NAMALWA (cell line): ENCODE results near the gene EEF2.
"Not testable (repeated sequence)": the region's sequence is repeated elsewhere in the genome, so short reads cannot be mapped to it uniquely, and the experiment has no call there.

Experiments
- DNase-seq: peaks from one replicate; pipeline ENCODE4 v3.0.0-alpha.2; 2015; ENCODE audit warnings: low spot score

The EEF2 gene

DNA sequence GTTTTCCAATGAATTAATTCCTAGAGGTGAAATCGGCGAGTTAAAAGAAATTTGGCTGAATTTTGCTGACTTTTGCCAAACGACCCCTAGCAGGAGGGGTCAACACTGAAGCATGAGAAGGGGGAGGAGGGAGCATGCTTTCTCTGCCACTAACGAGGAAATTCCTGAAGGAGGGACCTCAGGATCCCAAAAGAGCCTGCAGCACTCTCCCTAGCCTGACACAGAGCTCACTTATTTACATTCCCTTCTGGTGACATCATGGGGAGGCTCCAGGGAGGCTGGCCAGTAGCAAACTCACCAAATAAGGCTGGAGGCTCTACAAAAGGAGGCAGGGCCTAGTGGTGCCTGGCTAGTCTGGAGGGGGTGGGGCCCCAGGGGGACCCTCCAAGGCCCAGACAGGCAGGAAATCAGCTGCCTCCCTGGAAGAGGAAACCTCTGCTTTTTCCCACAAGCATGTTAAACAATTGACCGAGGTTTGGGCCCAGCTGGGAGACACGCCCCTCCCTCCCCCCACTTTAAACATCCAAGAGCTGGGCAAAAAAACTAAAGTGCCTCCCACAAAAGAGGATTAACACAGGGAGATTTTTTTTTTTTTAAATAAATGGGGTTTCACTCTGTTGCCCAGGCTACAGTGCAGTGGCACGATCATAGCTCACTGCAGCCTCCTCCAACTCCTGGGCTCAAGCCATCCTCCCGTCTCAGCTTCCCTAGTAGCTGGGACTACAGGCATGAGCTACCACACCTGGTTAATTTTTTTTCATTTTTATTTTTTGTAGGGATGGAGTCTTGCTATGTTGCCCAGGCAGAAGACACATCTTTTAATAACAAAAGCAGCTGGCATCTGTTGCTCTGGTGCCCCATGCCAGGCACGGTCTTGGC, 16.5 kb downstream of the EEF2 start:
- peak; percentile 40 for DNase-seq

- DNase-seq = not testable (repeated sequence)
Measured at GRCh38 chr19:3967983-3968382, 17.3 kb downstream of the EEF2 start.

GRCh38 chr19:3966051-3967017, 18.9 kb downstream of the EEF2 start:
- DNase-seq = no peak

- no peak for DNase-seq
Measured at GRCh38 chr19:3964256-3965194, 20.7 kb downstream of the EEF2 start.

- no peak for DNase-seq
Measured at GRCh38 chr19:3963458-3964255, 21.6 kb downstream of the EEF2 start.

GRCh38 chr19:3961007-3961406, 24.3 kb downstream of the EEF2 start:
- no peak for DNase-seq

GRCh38 chr19:3959766-3960131, 25.5 kb downstream of the EEF2 start:
- DNase-seq = no peak

- DNase-seq = no peak
Measured at GRCh38 chr19:3958836-3959765, 26.2 kb downstream of the EEF2 start.

DNA sequence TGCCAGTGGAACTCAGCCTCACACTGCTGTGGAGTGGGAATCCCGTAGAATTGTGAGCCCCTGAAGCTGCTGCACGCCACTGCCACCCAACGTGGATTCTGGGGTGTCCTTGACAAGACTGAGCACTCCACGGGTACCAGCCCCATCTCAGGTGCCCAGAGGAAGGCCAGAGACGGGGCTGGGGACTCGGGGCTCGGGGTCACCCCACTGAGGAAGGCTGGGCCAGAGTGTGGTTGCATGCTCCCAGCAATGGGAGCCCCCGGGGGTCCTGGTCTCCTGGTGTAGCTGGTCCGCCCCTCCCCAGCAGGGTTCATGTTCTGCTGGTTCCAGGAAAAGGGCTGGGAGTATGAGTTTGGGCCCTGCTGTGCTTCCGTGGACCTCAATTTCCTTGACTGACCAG, 29.6 kb downstream of the EEF2 start:
- no peak for DNase-seq

GRCh38 chr19:3955276-3955675, 30.0 kb downstream of the EEF2 start:
- DNase-seq = not testable (repeated sequence)

DNA sequence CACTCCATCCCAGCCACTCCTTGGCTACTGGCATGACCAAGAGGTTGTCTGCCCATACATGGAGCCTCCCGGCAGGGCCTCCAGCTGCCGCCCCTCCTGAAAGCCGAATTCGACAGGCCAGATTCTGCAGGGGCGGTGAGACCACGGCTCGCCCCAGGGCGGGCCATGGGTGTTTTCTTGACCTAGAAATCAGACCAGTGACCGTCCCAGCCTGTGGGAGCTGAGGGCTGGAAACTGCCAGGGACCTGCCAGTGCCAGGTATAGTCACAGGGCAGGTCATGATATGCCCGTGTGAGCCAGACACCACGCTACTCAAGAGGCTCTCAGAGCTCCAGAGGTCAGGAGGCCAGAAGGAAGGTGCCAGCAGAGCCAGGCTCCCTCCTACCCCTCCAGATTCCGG, 31.2 kb downstream of the EEF2 start:
- no peak for DNase-seq

GRCh38 chr19:3952755-3953276, 32.4 kb downstream of the EEF2 start:
- DNase-seq = not testable (repeated sequence)

DNA sequence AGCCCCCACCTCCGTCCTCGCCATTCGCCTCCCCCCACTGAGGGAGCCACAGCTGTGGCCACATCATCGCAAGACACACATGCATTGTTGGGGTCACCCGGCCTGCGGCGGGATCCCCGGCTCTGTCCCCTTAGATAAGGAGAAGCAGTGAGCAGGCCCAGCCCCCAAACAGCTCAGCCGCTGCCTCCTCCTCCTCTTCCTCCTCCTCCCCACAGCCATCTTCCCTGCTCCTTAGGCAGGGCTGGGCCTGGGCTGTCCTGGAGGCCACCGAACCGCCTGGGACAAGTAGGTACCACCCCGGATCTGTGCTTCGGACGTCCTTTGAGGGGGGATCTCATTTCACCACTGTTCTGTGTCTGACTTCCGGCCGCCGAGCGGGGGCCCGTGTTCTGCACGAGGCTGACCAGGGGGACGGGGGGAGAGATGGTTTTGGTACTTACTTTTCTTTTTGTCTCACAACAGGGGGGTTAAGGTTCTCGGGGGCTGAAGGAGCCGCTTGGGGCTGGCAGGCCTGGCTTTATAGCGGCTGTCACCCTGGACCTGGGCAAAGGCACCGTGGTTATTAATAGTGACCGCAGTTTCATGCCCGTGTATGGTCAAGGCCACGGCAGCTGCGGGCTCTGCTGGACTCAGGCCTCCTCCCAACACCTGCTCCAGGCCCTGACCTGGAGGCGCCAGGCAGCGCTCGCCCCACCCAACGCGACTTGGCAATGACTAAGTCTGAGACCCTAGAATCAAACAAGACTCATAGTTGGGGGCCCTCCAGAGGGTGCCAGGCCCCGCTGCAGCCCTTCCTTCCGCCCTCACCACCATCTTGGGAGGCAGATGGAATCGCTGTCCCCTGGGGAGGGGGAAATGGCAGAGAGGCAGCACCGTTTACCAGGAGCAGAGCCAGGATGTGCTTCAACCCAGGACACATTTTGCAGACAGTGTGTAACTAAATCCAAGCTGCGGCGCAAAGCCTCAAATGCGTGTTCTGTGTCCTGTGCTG, 34.1 kb downstream of the EEF2 start:
- DNase-seq = no peak

DNA sequence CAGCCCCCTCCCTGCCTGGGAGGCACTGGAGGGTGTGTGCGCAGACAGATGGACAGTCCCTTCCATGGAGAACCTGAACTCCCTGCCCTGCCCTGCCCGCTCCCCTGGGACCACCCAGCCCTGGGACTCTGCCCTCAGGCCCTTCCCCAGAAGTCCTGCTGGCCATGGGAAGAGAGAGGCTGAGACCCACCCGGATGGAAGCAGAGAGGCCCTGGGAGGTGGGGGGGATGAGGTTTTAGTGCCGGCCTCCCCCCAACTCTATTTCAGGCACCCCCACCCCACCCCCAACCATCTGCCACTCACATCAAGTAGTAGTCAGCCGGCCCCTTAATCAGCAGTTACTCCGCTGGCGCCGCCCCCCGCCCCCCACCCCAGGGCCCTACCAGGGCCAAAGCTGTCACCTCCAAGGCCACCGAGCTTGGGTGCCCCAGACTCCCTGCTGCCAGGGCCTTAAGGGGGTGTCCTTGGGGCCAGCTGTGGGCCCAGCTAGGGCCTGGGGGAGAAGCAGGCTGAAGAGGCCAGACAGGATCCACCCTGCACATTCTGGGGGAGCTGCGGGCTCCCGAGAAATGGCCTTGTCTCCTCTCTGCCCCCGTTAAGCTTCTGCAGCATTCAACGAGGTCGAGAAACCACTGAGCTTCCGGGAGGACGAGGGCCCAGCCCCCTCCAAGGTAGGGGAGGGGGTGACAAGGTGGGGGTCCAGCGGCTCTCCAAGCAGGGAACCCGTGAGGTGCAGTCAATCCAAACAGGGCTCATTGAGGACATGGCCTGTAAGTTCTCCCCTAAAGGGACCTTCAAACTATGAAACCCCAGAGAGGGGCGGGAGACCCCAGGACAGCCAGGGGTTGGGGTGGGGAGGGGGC, 35.0 kb downstream of the EEF2 start:
- no peak for DNase-seq

- no peak for DNase-seq
Measured at GRCh38 chr19:3949294-3949693, 36.0 kb downstream of the EEF2 start.

DNA sequence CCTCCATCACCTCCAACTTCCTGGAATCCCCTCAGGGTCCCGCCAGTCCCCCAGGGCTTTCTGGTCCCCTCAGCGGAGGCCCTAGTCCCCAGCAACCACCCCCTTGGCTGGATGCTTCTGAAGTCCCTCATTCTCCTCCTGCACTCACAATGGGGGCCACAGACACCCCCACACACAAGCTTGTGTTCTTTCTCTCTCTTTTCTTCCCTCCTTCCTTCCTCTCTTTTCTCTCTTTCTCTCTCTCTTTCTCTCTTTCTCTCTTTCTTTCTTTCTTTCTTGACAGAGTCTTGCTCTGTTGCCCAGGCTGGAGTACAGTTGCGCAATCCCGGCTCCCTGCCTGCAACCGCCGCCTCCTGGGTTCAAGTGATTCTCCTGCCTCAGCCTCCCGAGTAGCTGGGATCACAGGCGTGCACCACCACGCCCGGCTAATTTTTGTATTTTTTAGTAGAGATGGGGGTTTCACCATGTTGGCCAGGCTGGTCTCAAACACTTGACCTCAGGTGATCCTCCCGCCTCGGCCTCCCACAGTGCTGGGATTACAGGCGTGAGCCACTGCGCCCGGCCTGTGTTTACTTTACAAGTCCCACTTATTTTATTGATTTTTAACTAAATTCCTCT, 37.8 kb downstream of the EEF2 start:
- DNase-seq = not testable (repeated sequence)

- DNase-seq = no peak
Measured at GRCh38 chr19:3945838-3946237, 39.4 kb downstream of the EEF2 start.
